Measurements from ENCODE around the gene INTS7.

DNA sequence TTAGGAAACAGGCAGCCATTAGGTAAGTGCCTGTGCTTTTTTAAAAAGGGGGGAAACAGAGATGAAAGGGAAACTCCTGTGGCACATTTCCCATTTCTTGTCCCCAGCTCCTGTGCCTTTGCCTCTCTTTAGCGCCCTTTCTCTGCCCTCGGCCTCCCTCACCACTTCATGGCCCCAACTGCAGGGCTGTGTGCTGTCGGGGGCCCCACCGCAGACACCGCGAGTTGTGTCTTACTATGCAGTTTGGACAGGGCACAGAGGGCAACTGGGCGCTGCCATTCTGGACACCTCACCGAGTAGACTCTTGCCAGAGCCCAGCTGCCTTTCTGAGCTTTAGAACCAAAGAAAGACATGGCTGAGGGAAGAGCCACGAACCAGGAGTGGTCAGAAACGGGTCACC lies 111.1 kb downstream of the INTS7 start:
- no peak for TF ChIP-seq EZH2phosphoT487 (IDR thresholded peaks at IDR 0.05; ENCODE audit: borderline replicate concordance)
- TF ChIP-seq, protein P1, sequence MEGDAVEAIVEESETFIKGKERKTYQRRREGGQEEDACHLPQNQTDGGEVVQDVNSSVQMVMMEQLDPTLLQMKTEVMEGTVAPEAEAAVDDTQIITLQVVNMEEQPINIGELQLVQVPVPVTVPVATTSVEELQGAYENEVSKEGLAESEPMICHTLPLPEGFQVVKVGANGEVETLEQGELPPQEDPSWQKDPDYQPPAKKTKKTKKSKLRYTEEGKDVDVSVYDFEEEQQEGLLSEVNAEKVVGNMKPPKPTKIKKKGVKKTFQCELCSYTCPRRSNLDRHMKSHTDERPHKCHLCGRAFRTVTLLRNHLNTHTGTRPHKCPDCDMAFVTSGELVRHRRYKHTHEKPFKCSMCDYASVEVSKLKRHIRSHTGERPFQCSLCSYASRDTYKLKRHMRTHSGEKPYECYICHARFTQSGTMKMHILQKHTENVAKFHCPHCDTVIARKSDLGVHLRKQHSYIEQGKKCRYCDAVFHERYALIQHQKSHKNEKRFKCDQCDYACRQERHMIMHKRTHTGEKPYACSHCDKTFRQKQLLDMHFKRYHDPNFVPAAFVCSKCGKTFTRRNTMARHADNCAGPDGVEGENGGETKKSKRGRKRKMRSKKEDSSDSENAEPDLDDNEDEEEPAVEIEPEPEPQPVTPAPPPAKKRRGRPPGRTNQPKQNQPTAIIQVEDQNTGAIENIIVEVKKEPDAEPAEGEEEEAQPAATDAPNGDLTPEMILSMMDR (conservative IDR thresholded peaks at IDR 0.05; ENCODE audit: low read length), result no peak
